Gastrocnemius medialis (tissue), 4 donors: ENCODE measurements around the gene FGD4.

Experiments
- CTCF ChIP-seq, 5 experiments: fragments of 450-650 bp in 3 of 5; fragments of 200-600 bp in 2 of 5; sonication (generic) in 2 of 5; IDR thresholded peaks in 4 of 5; conservative IDR thresholded peaks in 1 of 5; 1 replicate in 4 of 5; 2 replicates in 1 of 5; pipeline ENCODE4 v1.5.1; 2016 to 2019; ENCODE audit warnings: antibody characterized with exemption in 5 of 5, mild to moderate bottlenecking in 3 of 5, moderate library complexity in 3 of 5
- POLR2A ChIP-seq, 2 donors: fragments of 450-650 bp; IDR thresholded peaks; one replicate each; pipeline ENCODE4 v1.6.1; 2017; ENCODE audit warnings: antibody characterized with exemption in 2 of 2, mild to moderate bottlenecking in 2 of 2, moderate library complexity in 2 of 2

GRCh38 chr12:32475724-32476123, 76.4 kb downstream of the FGD4 start:
- TF ChIP-seq POLR2A (IDR thresholded peaks at IDR 0.05) = no peak
- TF ChIP-seq CTCF (IDR thresholded peaks at IDR 0.05 in 4 of 5, conservative IDR thresholded peaks at IDR 0.05 in 1 of 5) = no peak
